Endothelial cell of umbilical vein (primary cell): ENCODE results near the gene CLCC1. TPM values are rescaled to one million over a fixed set of nuclear protein-coding genes. Genes with fewer than 3 reads are reported as not detected.

Experiments used
- BruUV-seq: library from RNA; stranded (reverse); fragments of 400-500 nt; replicated peaks from 2 replicates; lab custom pipeline; 2021; lab: Mats Ljungman, UMichigan
- CTCF ChIA-PET: fragments of 300-600, 350-600 bp; sonication (Branson Sonifier 250); formaldehyde crosslinking; loops from one replicate; lab custom pipeline; 2021; ENCODE audit warnings: antibody characterized with exemption, inconsistent platforms; lab: Charles Lee
- POLR2A ChIA-PET: fragments of 300-600, 350-600 bp; sonication (Branson Sonifier 250); formaldehyde crosslinking; loops from one replicate; lab custom pipeline; 2021; ENCODE audit warnings: antibody characterized with exemption, inconsistent platforms; lab: Charles Lee
- DNase-seq: peaks from one replicate; pipeline ENCODE4 v3.0.0-alpha.2; 2011; ENCODE audit warnings: low read depth, low spot score
- FAIRE-seq: peaks from 2 replicates; lab custom pipeline; 2011; peaks lifted over from hg19 to GRCh38; lab: Jason Lieb, UNC
- H2AFZ ChIP-seq: 2 replicates; pipeline ENCODE4 v1.6.0; 2012; ENCODE audit warnings: low read depth, low read length, control low read depth, inconsistent platforms
- H3K27ac ChIP-seq: 2 replicates; pipeline ENCODE4 v1.5.1; 2011; ENCODE audit warnings: low read depth, mild to moderate bottlenecking, control low read depth, low read length, moderate library complexity; ENCODE audit not compliant: insufficient read depth
- H3K27me3 ChIP-seq, 2 experiments: 2 replicates each; pipeline versions ENCODE4 v1.6.0 to v1.6.1; 2011; ENCODE audit warnings: low read length in 2 of 2, mixed read lengths in 1 of 2; ENCODE audit not compliant: control insufficient read depth in 2 of 2, insufficient read depth in 2 of 2
- H3K36me3 ChIP-seq, 2 experiments: 2 replicates in 1 of 2; 3 replicates in 1 of 2; pipeline ENCODE4 v1.5.1; 2011; ENCODE audit warnings: low read length in 2 of 2, mild to moderate bottlenecking in 1 of 2, moderate library complexity in 1 of 2; ENCODE audit not compliant: control insufficient read depth in 2 of 2, insufficient read depth in 2 of 2; ENCODE audit errors: extremely low read depth in 1 of 2
- H3K4me1 ChIP-seq: 3 replicates; pipeline ENCODE4 v1.5.1; 2011; ENCODE audit warnings: mild to moderate bottlenecking, low read length; ENCODE audit not compliant: control insufficient read depth, insufficient read depth; ENCODE audit errors: extremely low read depth
- H3K4me2 ChIP-seq: 2 replicates; pipeline ENCODE4 v1.6.1; 2011; ENCODE audit warnings: low read length, control low read depth, mixed read lengths; ENCODE audit not compliant: insufficient read depth
- H3K4me3 ChIP-seq, 3 experiments: fragments of 200-600 bp in 1 of 3; sonication (generic), shearing (Covaris generic) in 1 of 3; replicated peaks in 1 of 3; 2 replicates each; pipeline ENCODE4 v1.5.1; 2011 to 2016; ENCODE audit warnings: control low read depth in 3 of 3, low read length in 3 of 3, mild to moderate bottlenecking in 2 of 3, inconsistent platforms in 1 of 3, low read depth in 1 of 3, moderate library complexity in 1 of 3; ENCODE audit not compliant: insufficient read depth in 1 of 3
- H3K79me2 ChIP-seq: 2 replicates; pipeline ENCODE4 v1.6.0; 2012; ENCODE audit warnings: low read length, inconsistent platforms; ENCODE audit not compliant: control insufficient read depth, insufficient read depth
- H3K9ac ChIP-seq: replicated peaks from 2 replicates; pipeline ENCODE3; 2011; ENCODE audit warnings: low read length, control low read depth; ENCODE audit not compliant: insufficient read depth; ENCODE audit errors: extremely low read depth
- H3K9me1 ChIP-seq: replicated peaks from 3 replicates; pipeline ENCODE4 v1.6.0; 2011; ENCODE audit warnings: mild to moderate bottlenecking, low read length; ENCODE audit not compliant: control insufficient read depth, insufficient read depth; ENCODE audit errors: extremely low read depth
- H3K9me3 ChIP-seq: replicated peaks from 2 replicates; pipeline ENCODE4 v1.5.1; 2012; ENCODE audit warnings: low read length, inconsistent platforms; ENCODE audit not compliant: control insufficient read depth, insufficient read depth
- H4K20me1 ChIP-seq: replicated peaks from 2 replicates; pipeline ENCODE3; 2011; ENCODE audit warnings: mild to moderate bottlenecking, low read length; ENCODE audit not compliant: control insufficient read depth, insufficient read depth; ENCODE audit errors: extremely low read depth
- CTCF ChIP-seq, 2 donors: IDR thresholded peaks; 1 replicate in 1 of 2; 2 replicates in 1 of 2; pipeline ENCODE4 v1.5.1; 2011; ENCODE audit warnings: low read length in 2 of 2, mild to moderate bottlenecking in 2 of 2, moderate library complexity in 2 of 2, control low read depth in 1 of 2, inconsistent platforms in 1 of 2, low read depth in 1 of 2; ENCODE audit not compliant: insufficient read depth in 1 of 2; ENCODE audit errors: extremely low read depth in 1 of 2
- EZH2 ChIP-seq: IDR thresholded peaks from 2 replicates; pipeline ENCODE4 v1.6.1; 2012; ENCODE audit warnings: borderline replicate concordance, low read depth, mild to moderate bottlenecking, moderate library complexity, low read length, inconsistent platforms; ENCODE audit not compliant: severe bottlenecking
- FOS ChIP-seq: IDR thresholded peaks from 2 replicates; pipeline ENCODE4 v1.6.1; 2011; ENCODE audit warnings: mild to moderate bottlenecking, low read length, moderate library complexity, borderline replicate concordance; ENCODE audit not compliant: insufficient read depth
- GATA2 ChIP-seq: IDR thresholded peaks from 2 replicates; pipeline ENCODE4 v1.7.0; 2011; ENCODE audit warnings: low read depth, mild to moderate bottlenecking, moderate library complexity, mixed read lengths, low read length; ENCODE audit not compliant: insufficient read length, insufficient read depth
- JUN ChIP-seq: IDR thresholded peaks from 2 replicates; pipeline ENCODE4 v1.6.1; 2011; ENCODE audit warnings: borderline replicate concordance, low read depth; ENCODE audit not compliant: insufficient read length, insufficient read depth
- MAX ChIP-seq: IDR thresholded peaks from 2 replicates; pipeline ENCODE4 v1.6.1; 2011; ENCODE audit not compliant: insufficient read depth, insufficient read length
- MYC ChIP-seq: IDR thresholded peaks from one replicate; pipeline ENCODE4 v1.6.1; 2011; ENCODE audit warnings: mild to moderate bottlenecking, low read depth, low read length
- POLR2A ChIP-seq: IDR thresholded peaks from 2 replicates; pipeline ENCODE4 v1.6.1; 2012; ENCODE audit warnings: low read depth, mild to moderate bottlenecking, control low read depth, low read length
- POLR2AphosphoS5 ChIP-seq: IDR thresholded peaks from 2 replicates; pipeline ENCODE4 v1.6.1; 2012; ENCODE audit warnings: low read depth, mild to moderate bottlenecking, control low read depth, low read length, moderate library complexity; ENCODE audit not compliant: insufficient read depth
- dilution Hi-C: fragments of 300-500 bp; cut with MboI; formaldehyde crosslinking; loops from one replicate; pipeline ENCODE4 v1.15.0; 2019; ENCODE audit warnings: low sequenced_read_pairs; ENCODE audit not compliant: extremely low pct_ligation_motif_present
- intact Hi-C: fragments of 100-400 bp; cut with micrococcal nuclease; formaldehyde crosslinking; loops from one replicate; pipeline ENCODE4 v1.10.0; 2022
- polyA plus RNA-seq, 4 experiments: library from polyadenylated mRNA; depleted of rRNA in 3 of 4; stranded (reverse) in 3 of 4; unstranded in 1 of 4; fragments of >200 nt; gene quantifications; 2 replicates each; pipeline versions ENCODE4 v1.2.1 to v1.2.3, GENCODE V29; 2011 to 2012; ENCODE audit warnings: missing spikeins in 1 of 4
- total RNA-seq: library from RNA; stranded (reverse); gene quantifications from 2 replicates; pipeline ENCODE4 v1.2.3, GENCODE V29; 2021

The CLCC1 gene
- total and polyA plus RNA-seq, 2 donors (not counting 3 experiments of a cell fraction or from before 2014, with no cell fraction given): 15.7 to 28.8 TPM

- Histone ChIP-seq H2AFZ (peak overlapping the region; percentile 96), H3K9me3 (no peaks in the 10 kb centered on the region), H3K36me3 (peaks cover 0 to 1% of the 10 kb centered on the region in 2 experiments), H3K9ac (peak overlapping the region; percentile 91), H3K4me2 (peak overlapping the region; percentile 93), H4K20me1 (no peaks in the 10 kb centered on the region), H3K79me2 (peaks cover 23% of the 10 kb centered on the region), H3K9me1 (no peaks in the 10 kb centered on the region), H3K27me3 (no peaks in the 10 kb centered on the region), H3K4me3 (peak overlapping the region; percentile 89 to 96 (median 94)), H3K27ac (peak overlapping the region; percentile 76), H3K4me1 (peaks cover 9% of the 10 kb centered on the region)
- dilution Hi-C loops: no loop called here
- TF ChIP-seq GATA2 (no peak), MYC (no peak), JUN (no peak), CTCF (IDR thresholded peaks at IDR 0.05; ENCODE audit: extremely low read depth in 1 of 2, insufficient read depth in 1 of 2, low read depth in 1 of 2, low read length in 2 of 2) (no peak), MAX (no peak), FOS (no peak), EZH2 (no peak), POLR2AphosphoS5 (no peak), POLR2A (no peak)
- CTCF ChIA-PET: interaction anchor here (0.6 to 1.9 kb wide), 5 partner anchors 9 to 150 kb away, joined by 3 to 5 read pairs (median 3); partner anchors contain the start of gene TAF13
- TSS peak; percentile 29 for BruUV-seq
- no peak for DNase-seq
- no peak for FAIRE-seq
- POLR2A ChIA-PET: interaction anchor here (0.7 to 1.0 kb wide), 5 partner anchors 10 to 486 kb away, joined by 3 to 4 read pairs (median 3); partner anchors contain the start of gene WDR47
- intact Hi-C loops: loop anchor here (2.0 to 5.0 kb wide), 3 partner anchors 78 to 150 kb away; a partner anchor contains a TSS
These were observed 618 bp downstream of the CLCC1 start for GRCh38 chr1:108962681-108963051.
